ENCODE results near the gene SLCO2A1.

DNA sequence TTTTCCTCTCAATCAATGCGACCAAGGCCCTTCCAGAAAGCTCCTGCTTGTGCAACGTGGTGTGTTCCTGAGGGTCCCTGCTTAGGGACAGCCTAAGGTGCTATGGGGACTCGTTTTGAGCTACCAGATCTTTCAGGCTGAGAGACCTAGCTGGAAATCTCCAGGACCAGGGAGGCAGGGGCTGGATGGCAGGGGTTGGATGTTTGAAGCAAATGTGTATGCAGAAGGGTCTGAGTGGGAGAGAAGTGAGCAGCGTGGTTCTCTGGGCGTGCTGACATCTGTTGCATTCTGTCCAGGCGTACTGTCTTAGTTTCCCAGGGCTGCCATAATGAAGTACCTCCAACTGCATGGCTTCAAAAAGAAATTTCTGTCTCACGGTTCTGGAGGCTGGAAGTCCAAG is 31.7 kb upstream of the SLCO2A1 start:
- TF ChIP-seq, protein P1, sequence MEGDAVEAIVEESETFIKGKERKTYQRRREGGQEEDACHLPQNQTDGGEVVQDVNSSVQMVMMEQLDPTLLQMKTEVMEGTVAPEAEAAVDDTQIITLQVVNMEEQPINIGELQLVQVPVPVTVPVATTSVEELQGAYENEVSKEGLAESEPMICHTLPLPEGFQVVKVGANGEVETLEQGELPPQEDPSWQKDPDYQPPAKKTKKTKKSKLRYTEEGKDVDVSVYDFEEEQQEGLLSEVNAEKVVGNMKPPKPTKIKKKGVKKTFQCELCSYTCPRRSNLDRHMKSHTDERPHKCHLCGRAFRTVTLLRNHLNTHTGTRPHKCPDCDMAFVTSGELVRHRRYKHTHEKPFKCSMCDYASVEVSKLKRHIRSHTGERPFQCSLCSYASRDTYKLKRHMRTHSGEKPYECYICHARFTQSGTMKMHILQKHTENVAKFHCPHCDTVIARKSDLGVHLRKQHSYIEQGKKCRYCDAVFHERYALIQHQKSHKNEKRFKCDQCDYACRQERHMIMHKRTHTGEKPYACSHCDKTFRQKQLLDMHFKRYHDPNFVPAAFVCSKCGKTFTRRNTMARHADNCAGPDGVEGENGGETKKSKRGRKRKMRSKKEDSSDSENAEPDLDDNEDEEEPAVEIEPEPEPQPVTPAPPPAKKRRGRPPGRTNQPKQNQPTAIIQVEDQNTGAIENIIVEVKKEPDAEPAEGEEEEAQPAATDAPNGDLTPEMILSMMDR (IDR thresholded peaks at IDR 0.05): no peak
- TF ChIP-seq POLR2AphosphoS5 (IDR thresholded peaks at IDR 0.05): no peak
